Glomerular visceral epithelial cell (primary cell): ENCODE data around the gene OR11L1.

Experiments used
- DNase-seq: peaks from one replicate; pipeline ENCODE4 v3.0.0-alpha.2; 2016; ENCODE audit errors: extremely low spot score

Gene OR11L1

DNA sequence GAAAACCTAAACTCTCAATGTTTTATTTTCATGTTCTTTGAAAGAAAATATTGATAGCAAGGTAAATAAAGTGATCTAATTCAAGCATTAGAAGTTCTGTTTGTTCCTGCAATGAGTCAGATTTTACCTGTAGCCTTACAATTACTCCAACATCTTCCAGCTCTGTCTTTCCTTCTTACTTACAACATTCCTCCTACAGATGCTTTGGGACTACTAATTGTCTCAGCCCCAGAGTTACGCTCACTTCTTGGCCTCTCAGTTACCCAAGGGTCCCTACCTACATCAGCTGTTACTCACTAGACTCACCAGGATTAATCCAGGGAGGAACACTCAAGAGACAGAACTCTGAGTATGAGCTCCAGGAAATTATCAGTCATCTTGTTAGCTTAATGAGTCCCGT, 44.2 kb downstream of the OR11L1 start:
- DNase-seq = no peak
